Stimulated activated CD4-positive, alpha-beta T cell treated with anti-CD3 and anti-CD28 coated beads, Interleukin-12 subunit alpha, Interleukin-12 subunit beta, amount 100 ng/mL, for 4 hours (primary cell): ENCODE measurements around the gene APBB1IP.
"Not testable (repeated sequence)": the region's sequence is repeated elsewhere in the genome, so short reads cannot be mapped to it uniquely, and the experiment has no call there.

Source experiments
- DNase-seq: peaks from one replicate; pipeline ENCODE4 v3.0.0-alpha.2; 2020

APBB1IP gene

DNA sequence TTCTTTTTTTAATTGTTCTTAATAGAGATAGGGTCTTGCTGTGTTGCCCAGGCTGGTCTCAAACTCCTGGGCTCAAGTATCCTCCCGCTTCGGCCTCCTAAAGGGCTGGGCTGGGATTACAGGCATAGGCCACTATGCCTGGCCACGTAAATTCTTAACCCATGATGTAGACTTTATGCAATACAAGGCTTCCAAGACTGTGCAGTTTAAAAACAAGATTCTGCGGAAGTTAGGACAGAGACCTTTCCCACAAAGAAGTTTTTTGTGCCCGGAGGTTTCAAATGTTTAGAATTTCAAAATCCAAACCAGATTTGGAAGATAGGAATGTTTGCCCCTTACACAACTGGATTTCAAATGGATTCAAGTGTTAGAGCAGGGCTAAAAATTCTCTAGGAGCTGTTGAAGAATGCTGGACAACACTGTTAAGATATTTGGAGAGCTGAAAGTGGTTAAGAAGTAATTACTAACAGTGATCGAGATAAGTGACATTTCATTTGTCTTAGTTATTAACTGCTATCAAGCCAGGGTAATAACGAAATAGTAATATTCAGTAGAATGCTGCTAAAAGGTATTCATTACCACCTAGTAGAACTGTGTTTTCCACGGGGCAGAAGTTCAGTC, 7.4 kb downstream of the APBB1IP start:
- DNase-seq = no peak

DNA sequence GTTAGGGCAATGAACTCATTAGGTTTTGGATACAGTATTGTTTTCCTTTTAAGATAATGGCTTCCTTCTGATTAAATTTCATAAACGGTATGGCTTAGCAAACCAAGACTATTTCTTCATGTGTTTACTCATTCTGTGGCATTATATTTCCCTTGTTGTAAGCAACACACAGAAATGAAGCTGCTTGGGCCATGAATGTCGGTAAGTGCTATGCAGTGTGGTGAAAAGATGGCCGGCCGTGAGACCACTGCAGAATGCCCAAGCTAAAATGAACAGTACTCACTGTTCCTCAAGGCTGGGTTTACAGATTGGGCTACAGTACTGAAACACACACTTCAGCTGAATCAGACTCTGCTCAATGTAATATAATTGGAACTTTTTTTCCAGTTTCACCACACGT, 8.1 kb downstream of the APBB1IP start:
- DNase-seq = no peak

DNA sequence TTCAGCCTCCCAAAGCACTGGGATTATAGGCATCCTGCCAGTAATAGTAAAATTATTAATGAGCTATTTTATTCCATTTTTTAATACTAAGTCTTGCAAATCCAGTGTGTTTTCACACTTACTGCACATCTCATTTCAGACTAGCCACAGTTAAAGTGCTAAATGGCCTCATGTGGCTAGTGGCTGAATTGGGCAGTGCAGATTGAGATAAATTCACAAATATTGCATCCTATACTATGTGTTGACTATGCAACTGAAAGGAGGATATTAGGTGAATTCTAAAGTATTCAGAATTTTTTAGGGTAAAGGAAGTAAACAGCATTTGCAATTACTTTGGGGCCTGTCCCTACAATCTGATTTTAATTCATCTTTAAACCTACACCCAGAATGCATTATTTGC, 10.2 kb downstream of the APBB1IP start:
- DNase-seq = no peak

DNA sequence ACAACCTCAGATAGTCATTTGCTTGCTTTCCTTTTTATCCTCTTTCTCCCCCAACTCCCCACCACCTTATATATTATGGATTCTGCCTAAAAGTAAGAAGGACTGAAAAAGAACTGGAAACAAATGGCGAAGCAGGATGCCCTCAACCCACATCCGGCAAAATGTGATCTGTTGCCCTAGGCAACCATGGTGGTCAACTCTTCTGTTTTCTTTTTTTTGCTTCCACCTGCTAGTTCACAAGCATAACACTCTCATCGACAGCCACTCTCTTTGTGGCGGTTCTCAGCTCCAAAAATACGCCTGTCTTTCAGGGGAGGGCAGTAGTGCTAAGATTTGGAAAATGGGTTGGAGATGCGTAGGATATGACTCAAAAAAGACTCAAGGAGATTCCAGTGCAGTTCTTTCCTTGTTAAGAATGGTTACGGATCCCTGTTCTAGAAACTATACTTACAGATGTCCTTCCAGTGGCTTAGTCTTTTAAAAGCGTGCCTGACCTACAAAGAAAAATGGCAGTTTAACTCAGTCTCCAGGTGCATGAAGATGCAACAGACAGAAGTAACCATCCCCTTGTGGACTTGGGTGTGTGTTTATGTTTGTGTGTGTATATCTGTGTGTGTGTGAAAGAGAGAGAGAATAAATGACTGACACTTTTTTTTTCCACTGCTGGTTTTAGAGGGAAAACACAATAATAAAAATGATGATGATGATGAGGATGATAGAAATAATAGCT, 10.7 kb downstream of the APBB1IP start:
- DNase-seq = no peak

DNA sequence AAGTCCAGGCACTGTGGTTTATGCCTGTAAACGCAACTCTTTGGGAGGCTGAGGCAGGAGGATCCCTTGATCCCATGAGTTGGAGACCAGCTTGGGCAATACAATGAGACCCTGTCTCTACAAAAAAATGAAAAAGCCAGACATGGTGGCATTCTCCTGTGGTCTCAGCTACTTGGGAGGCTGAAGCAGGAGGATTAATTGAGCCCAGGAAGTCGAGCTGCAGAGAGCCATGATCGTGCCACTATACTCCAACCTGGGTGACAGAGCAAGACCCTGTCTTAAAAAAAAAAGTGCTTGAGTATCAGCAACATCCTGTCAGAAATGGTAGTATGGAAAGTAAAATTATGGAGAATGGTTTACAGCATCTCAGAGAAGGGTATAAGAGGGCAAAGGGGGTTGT, 11.6 kb downstream of the APBB1IP start:
- no peak for DNase-seq

DNA sequence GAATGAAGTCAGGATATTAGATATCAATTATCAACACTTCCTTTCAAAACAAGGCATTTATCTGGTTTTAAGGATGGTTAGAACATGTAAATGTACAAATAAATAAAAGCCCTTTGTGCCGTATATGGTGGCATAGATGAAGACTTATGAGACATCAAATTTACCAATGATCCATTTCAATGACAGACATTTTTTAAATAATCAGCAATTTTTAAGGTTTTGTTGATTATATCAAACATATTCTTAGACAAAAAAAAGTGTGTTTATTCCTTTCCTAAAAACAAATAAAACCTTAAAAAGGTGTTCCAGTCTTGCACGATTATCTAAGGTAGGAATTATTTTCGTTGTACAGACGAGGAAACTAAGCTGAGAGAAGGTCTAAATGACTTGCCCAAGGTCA, 13.8 kb downstream of the APBB1IP start:
- DNase-seq = no peak

DNA sequence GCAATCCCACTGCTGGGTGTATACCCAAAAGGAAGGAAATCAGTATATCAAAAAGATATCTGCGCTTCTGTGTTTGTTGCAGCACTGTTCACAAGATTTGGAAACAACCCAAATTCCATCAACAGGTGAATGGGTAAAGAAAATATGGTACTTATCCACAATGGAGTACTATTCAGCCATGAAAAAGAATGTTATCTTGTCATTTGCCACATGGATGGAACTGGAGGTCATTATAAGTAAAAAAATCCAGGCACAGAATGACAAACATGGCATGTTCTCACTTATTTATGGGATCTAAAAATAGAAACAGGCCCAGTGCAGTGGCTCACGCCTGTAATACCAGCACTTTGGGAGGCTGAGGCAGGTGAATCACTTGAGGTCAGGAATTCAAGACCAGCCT, 15.7 kb downstream of the APBB1IP start:
- no peak for DNase-seq

DNA sequence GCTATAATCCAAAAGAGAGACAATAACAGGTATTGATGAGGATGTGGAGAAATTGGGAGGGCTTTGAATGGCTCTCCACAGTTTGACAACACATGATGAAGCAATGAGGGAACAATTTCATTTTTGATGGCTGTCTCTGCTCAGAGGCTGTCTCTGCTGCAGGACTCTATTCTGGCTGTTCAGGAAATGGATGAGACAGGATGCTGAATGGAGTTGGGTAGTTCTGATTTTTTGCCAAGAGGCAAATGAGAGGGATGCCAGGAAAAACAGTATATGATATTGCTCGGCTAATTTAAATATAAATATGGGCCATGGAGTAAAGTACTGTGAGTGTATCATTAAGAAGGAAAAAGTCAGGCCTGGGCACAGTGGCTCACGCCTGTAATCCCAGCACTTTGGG, 16.8 kb downstream of the APBB1IP start:
- no peak for DNase-seq

DNA sequence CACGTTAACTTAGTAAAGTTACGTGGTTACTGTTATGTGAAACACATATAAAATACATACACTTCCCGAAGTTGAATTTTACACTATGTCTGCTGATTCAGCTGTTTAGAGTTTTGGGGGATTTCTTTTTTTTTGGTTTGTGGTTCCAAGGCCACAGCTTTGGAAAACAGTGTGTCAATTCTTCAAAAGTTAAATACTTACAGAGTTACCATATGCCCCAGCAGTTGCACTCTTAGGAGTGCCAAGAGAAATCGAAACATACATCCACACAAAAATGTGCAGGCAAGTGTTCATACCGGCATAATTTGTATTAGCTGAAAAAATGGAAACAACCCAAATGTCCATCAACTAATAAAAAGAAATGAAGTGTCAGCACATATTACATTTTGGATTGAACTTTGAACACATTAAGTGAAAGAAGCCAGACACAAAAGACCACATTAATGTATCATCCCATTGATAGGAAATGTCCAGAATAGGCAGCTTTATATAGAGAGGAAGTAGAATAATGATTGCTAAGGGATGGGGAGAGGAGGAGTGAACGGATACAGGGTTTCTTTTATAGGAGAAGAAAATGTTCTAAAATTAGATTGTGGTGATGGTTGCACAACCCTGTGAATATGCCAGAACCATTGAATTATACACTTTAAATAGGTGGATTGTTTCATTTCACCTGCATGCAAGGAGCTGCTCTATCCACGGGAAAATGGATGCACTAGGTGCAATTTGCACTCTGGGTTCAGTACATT, 17.6 kb downstream of the APBB1IP start:
- no peak for DNase-seq

DNA sequence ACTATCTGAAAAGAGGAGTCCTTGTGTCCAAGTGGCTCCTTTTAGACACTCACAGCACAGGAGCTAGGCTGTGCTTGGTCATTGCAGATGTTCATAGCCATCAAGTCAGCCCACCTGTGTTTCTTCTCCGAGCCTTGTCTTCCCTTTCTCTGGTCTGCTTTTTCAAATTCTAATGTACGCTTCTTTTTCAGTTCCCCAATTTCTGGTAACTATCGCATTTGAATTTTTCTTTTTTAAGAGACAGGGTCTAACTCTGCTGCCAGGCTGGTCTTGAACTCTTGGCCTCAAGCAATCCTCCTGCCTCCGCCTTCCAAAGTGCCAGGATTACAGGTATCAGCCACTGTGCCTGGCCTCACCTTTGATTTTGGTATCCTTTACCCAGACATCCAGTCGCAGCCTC, 18.9 kb downstream of the APBB1IP start:
- DNase-seq = no peak

DNA sequence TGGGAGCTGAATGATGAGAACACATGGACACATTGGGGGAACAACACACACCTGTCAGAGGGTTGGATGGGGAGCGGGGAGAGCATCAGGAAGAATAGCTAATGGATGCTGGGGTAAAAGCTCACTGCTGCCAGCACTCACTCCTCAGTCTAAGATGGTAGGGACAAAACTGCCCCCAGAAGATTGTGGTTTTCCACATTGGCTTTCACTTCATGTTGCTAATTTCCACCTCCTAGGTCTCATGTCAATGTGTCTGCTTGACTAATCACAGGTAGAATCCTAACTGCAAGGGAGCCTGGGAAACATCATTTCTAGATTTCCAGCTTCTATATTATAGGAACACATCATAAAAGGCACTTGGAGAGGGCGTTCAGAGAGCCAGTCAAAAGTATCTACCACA, 22.6 kb downstream of the APBB1IP start:
- DNase-seq = no peak

DNA sequence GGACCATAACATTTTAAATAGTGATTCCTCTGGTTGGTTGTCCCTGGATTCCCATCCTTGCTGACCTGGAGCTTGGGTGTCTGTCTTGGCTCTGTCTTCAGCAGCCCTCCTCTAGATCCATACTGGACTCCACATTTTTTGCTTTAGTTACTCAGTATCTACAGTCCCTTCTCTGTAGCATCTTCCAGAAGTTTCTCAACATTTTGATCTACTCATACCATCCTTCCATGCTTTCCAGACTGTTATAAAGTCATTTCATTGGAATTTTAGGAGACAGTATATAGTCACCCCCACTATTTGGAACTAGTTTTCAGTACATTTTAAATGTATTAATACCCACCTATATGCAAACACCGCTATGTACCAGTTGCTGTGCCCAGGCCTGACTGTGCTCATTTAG, 25.8 kb downstream of the APBB1IP start:
- no peak for DNase-seq

DNA sequence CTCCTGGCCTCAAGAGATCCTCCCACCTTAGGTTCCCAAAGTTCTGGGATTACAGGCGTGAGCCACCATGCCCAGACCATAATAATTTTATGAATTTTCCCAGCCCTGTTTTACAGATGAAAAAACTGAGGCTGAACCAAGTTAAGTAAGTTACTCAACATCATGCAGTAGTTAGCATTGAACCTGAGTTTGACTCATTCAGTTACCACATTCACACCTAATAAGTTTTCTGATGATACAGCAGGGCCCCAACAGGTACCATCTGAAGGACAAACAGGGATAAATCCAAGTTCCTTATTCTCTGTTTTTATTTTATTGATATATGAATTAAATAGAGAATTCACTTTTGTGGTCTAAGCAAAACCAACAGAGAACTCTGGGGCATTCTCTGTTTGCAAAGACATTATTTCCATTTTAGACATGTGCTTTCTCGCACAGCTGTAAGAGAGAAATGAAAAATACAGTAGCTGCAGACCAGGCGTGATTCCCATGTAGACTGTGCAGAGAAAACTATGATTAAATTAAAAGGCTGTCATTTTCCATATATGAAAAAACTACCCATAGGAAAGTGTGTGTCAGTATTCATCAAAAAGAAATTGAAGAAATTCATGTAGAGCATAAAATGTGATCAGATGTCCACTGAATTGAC, 26.6 kb downstream of the APBB1IP start:
- DNase-seq = no peak

DNA sequence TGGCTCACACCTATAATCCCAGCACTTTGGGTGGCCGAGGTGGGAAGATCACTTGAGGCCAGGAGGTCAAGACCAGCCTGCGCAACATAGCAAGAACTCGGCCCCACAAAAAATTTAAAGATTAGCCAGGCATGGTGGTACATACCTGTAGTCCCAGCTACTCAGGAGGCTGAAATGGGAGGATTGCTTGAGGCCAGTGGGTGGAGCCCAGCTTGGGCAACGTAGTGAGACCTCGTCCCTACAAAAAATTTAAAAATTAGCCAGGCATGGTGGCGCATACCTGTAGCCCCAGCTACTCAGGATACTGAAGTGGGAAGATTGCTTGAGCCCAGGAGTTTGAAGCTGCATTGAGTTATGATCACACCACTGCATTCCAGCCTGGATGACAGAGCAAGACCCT, 28.4 kb downstream of the APBB1IP start:
- not testable (repeated sequence) for DNase-seq

DNA sequence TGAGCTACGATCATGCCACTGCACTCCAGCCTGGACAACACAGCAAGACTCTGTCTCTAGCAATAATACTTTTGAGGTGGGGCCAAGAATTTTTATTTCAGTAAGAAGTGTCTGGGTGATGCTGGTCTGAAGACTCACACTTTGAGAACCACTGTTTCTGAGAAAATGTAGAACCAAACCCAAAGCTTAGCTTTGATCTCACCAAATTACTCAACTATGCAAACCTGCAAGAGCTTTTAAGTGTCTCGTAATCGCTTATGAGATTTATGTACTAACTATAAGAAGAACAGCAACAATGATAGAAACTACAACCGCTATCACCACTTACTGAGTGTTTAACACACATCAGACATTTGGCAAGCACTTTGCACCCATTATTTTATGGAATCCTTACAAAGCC, 29.5 kb downstream of the APBB1IP start:
- no peak for DNase-seq

DNA sequence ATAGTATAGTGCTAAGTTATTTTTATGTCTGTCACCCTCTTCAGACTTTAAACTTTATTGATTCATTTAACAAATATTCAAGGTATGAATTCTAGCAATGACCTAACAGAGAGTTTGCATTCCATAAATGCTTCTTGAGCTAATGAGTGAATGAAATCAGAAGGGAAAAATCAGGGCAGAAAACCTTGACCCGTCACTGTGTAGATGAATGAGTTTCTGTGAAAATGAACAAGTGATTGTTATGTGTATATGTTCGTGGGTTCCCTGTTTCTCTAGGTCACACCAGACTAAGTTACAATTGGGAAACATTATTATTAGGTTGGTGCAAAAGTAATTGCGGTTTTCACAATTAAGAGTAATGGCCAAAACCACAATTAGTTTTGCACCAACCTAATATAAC, 30.1 kb downstream of the APBB1IP start:
- no peak for DNase-seq

DNA sequence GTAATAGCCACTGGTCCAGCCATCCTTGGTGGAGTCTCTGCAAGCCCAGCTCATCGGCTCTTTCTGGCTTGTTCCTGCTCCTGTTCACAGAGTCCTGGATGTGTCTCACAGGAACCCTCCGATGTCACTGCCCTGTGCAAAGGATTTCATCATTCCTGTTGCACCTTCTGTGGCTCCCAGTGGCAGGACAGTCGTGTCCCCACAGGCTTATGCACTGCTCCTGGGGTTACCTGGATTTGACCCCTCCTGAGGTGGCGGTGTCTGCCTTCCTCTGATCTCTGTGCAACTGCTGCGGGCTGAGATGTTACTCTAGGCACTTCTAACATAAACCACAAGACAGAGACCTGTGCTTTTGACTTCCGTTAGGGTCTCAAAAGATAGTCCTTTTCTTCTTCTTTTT, 30.6 kb downstream of the APBB1IP start:
- DNase-seq = no peak

DNA sequence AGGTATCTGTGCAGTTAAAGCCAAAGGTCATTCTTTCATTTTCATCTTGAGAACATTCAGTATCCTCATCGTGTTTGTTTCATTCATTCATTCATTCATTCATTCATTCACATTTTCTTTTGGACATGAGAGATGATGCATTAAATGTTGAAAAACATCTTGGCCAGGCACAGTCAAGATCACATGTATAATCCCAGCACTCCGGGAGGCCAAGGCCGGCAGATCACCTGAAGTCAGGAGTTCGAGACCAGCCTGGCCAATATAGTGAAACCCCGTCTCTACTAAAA, 34.3 kb downstream of the APBB1IP start:
- no peak for DNase-seq

DNA sequence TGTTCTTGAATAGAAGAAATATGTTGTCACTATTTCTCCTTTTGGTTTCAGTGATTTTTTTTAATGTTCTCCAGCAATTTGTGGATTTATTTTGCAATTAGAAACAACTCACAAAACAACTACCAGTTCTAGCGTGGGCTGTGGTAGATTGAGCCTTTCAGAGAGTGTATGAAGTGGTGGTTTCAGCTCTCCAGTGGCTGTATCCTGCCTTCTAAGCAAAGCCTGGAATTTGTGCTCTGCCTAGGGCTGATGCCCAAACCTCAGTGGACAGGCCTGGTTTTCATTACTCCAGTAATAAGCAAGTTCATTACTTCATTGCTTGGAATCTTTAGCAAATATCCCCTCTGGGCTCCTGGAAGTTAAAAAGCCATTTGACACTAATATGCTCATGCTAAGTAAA, 35.9 kb downstream of the APBB1IP start:
- no peak for DNase-seq

DNA sequence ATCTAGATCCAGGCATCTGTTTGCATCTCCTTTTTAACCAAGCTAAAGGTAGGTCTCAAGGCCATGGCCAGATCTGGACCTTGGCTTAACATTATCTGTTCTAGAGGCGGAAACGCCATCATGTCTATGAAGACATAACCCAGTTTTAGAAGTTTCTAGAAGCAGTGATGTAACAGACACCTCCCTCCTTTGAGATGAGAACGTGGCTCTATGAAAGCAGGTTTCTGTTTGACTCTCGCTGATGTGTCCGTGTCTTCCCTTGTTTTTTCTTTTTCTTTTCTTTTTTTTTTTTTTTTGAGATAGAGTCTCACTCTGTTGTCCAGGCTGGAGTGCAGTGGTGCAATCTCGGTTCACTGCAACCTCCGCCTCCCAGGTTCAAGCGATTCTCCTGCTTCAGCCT, 36.7 kb downstream of the APBB1IP start:
- not testable (repeated sequence) for DNase-seq

DNA sequence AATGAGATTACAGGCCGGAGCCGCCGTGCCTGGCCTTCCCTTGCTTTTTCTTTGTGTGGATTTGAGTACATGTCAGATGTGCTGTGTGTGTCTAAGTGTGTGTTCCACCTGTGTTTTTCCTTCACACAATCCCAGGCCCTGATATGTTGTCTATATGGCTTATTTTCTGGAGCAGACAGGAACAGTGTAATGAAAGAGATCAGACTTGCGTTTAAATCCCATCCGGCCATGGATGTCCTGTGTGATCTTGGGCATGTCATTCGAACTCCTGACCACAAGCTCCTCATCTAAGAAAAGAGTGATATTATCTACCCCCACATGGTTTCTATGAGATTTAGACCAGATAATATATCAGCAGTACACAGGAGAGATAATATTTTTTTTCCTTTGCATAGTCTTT, 37.2 kb downstream of the APBB1IP start:
- DNase-seq = no peak

DNA sequence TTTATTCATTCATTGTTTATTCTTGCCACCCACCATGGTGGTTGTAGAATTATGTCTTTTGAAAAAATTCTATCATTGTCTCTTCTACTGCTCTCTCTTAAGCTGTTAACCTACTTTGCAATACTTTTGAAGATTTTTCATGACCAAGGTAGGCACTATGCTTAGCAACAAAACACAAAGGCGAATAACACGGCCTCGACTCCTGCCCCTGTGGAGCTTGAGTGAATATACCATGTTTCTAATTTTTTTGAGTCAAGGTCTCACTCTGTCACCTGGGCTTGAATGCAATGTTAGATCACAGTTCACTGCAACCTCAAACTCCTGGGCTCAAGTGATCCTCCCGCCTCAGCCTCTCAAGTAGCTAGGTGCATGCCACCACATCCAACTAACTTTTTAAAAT, 39.4 kb downstream of the APBB1IP start:
- DNase-seq = no peak

DNA sequence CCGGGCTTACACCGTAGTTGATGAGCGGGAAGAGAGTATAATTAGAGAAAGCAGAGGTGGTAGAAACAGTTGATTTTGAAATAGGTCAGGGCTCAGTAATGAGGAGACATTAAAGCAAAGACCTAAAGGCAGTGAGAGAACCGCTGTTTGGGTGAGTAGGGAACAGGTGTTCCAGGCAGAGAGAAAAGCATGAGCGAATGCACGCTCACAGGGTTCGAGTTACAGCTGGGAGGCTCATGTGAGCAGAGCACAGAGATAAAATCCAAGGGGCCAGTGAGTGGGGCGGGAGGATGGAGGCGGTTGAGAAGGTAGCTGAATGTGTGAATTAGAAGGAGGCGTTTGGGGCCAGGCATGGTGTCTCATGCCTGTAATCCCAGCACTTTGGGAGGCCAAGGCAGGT, 39.9 kb downstream of the APBB1IP start:
- DNase-seq = no peak
